ENCODE data around the gene VPS35.

- TF ChIP-seq POLR2A (IDR thresholded peaks at IDR 0.05) (no peak), CTCF (IDR thresholded peaks at IDR 0.05) (no peak)
Observed at GRCh38 chr16:46696957-46697356, 8.0 kb upstream of the VPS35 start.
